Activated CD4-positive, alpha-beta T cell treated with anti-CD3 and anti-CD28 coated beads, Interleukin-2, Interleukin-6, amounts not matched to agents 100 ng/mL and 50 ng/mL, durations not matched to agents 16 hours and 8 hours (primary cell): ENCODE measurements around the gene PCDHGC3.
A peak's percentile ranks its signal among the peaks of the same experiment; 100 is the strongest.

Experiments
- DNase-seq: peaks from one replicate; pipeline ENCODE4 v3.0.0-alpha.2; 2020

The PCDHGC3 gene

GRCh38 chr5:141524604-141525597 lies 49.1 kb downstream of the PCDHGC3 start:
- peak; percentile 52 for DNase-seq

- no peak for DNase-seq
Measured at GRCh38 chr5:141525653-141526052, 49.9 kb downstream of the PCDHGC3 start.

- DNase-seq: no peak
Measured at GRCh38 chr5:141527426-141527825, 51.7 kb downstream of the PCDHGC3 start.
